ENCODE measurements around the gene TSPAN6.
A peak's percentile ranks its signal among the peaks of the same experiment; 100 is the strongest.

GRCh38 chrX:100600758-100601157, 35.8 kb downstream of the TSPAN6 start:
- TF ChIP-seq GABPA (IDR thresholded peaks at IDR 0.05 in 1 of 2, conservative IDR thresholded peaks at IDR 0.05 in 1 of 2) = no peak
- TF ChIP-seq EGR1 (IDR thresholded peaks at IDR 0.05; ENCODE audit: low read depth in 2 of 2) = no peak
- TF ChIP-seq CTCF (IDR thresholded peaks at IDR 0.05; ENCODE audit: low read depth, low read length, missing input control) = no peak
- TF ChIP-seq YY1 (IDR thresholded peaks at IDR 0.05) = no peak
- no peak for TF ChIP-seq NR2F2 (IDR thresholded peaks at IDR 0.05)
- TF ChIP-seq SP1 (IDR thresholded peaks at IDR 0.05) = peak; percentile 13
- no peak for TF ChIP-seq FOXA1 (IDR thresholded peaks at IDR 0.05)
- no peak for TF ChIP-seq MAX (IDR thresholded peaks at IDR 0.05)
- no peak for TF ChIP-seq ATF3 (IDR thresholded peaks at IDR 0.05)
- no peak for TF ChIP-seq HNF4G (IDR thresholded peaks at IDR 0.05)
- no peak for TF ChIP-seq TAF1 (conservative IDR thresholded peaks at IDR 0.05)

All from liver (tissue), 3 donors.